ENCODE results near the gene KCNQ2.

DNA sequence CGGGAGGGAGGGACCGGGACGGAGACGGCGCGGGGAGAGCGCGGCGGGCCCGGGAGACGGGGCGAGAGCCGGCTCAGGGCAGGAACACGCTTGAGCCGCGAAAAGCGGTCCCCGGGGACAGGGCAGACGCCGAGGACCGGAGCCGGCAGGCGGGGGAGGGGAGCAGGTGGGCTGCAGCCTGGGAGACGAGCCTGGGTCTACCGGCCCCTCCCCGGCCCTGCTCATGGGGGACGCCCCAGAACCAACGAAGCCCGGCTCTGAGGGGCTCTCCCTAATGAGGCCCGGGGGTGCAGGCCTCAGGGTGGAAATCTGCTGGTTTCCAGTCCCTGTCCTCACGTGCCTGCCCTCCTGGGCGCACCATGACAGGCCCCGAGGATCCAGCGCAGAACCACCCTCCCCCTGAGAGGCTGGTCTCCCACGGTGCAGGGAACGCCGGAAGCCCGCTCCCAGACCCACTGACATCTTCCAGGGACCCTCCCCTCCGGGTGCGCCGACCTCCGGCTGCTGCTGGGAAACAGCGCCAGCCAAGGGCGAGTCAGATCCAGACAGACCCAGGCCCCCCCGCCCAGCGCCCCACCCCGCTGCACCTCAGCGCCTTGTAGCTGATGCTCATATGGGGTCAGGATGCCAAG is 27.0 kb upstream of the KCNQ2 start:
- no peak for TF ChIP-seq POLR2AphosphoS5 (IDR thresholded peaks at IDR 0.05)
- no peak for TF ChIP-seq CTCF (IDR thresholded peaks at IDR 0.05)

Measured in prostate gland (tissue), 2 donors.